Spleen (tissue), 7 donors: Measurements from ENCODE around the gene SLC4A8.

ENCODE experiments used
- POLR2A ChIP-seq, 3 donors: fragments of 450-650 bp; IDR thresholded peaks; one replicate each; pipeline ENCODE4 v1.5.1; 2017; ENCODE audit warnings: antibody characterized with exemption in 3 of 3, mild to moderate bottlenecking in 1 of 3
- POLR2AphosphoS5 ChIP-seq, 3 donors: sonication (generic); formaldehyde crosslinking; IDR thresholded peaks; one replicate each; pipeline ENCODE4 v1.5.1; 2017; ENCODE audit warnings: antibody characterized with exemption in 3 of 3
- TF ChIP-seq, protein P1 (sequence below), 11 experiments: fragments of 200-600 bp in 7 of 11; fragments of 450-650 bp in 4 of 11; sonication (generic) in 4 of 11; IDR thresholded peaks in 8 of 11; conservative IDR thresholded peaks in 3 of 11; 1 replicate in 7 of 11; 2 replicates in 4 of 11; pipeline versions ENCODE4 v1.4.0 to v1.8.0; 2016 to 2021; ENCODE audit warnings: antibody characterized with exemption in 11 of 11, inconsistent platforms in 4 of 11, mild to moderate bottlenecking in 1 of 11
- donor health status: DM: no; HTN: no; CAD: no; lungs with moderate emphysema.
- donor health status: DM: no; HTN: no; CAD: no.
- donor health status: DM: no; HTN: no; CAD: no.

- TF ChIP-seq, protein P1, sequence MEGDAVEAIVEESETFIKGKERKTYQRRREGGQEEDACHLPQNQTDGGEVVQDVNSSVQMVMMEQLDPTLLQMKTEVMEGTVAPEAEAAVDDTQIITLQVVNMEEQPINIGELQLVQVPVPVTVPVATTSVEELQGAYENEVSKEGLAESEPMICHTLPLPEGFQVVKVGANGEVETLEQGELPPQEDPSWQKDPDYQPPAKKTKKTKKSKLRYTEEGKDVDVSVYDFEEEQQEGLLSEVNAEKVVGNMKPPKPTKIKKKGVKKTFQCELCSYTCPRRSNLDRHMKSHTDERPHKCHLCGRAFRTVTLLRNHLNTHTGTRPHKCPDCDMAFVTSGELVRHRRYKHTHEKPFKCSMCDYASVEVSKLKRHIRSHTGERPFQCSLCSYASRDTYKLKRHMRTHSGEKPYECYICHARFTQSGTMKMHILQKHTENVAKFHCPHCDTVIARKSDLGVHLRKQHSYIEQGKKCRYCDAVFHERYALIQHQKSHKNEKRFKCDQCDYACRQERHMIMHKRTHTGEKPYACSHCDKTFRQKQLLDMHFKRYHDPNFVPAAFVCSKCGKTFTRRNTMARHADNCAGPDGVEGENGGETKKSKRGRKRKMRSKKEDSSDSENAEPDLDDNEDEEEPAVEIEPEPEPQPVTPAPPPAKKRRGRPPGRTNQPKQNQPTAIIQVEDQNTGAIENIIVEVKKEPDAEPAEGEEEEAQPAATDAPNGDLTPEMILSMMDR (IDR thresholded peaks at IDR 0.05 in 8 of 11, conservative IDR thresholded peaks at IDR 0.05 in 3 of 11): no peak
- TF ChIP-seq POLR2A (IDR thresholded peaks at IDR 0.05) (no peak), POLR2AphosphoS5 (IDR thresholded peaks at IDR 0.05) (no peak)
Measured at GRCh38 chr12:51511546-51512260, 87.1 kb downstream of the SLC4A8 start.
